ENCODE measurements around the gene ARHGAP15. TPM values are rescaled to one million over a fixed set of nuclear protein-coding genes. Genes with fewer than 3 reads are reported as not detected.

Gene ARHGAP15
- total RNA-seq, 4 donors from 2014 or later, result 3.4 to 9.3 (median 6.4) TPM

DNA sequence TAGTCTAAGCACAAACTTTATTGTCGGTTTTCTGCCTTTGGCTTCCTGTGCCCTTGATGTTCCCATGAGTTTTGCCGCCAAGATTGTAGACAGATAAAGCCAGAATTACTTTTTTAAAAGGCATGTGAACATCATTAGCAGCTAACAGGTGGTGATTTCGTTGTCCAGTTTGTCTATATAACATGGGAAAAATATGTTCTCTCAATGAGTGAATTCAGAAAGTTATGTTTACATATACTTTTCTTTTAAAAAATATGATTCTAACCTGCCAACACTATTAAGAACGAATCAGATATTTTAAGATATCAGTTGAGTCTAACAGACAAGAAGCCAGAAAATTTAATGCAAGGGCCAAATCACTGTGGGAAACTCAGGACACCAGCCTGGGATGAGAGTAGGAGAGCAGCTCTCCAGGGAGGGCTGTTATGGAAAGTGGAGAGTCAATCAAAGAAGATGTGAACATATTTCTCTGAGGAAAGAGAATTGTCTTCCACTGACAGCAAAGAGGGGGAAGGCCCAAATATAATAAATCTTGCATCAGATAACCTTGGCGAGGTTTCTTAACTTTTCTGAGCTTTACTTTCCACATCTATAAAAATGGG is 311.3 kb downstream of the ARHGAP15 start:
- H3K36me3 ChIP-seq, result no peaks in the 10 kb centered on the region
- no peaks in the 10 kb centered on the region for H3K4me1 ChIP-seq
- no peak for TF ChIP-seq POLR2AphosphoS5 (IDR thresholded peaks at IDR 0.05)
- no peak for TF ChIP-seq POLR2A (IDR thresholded peaks at IDR 0.05)
- no peak for TF ChIP-seq EP300 (IDR thresholded peaks at IDR 0.05)
- TF ChIP-seq, protein P1, sequence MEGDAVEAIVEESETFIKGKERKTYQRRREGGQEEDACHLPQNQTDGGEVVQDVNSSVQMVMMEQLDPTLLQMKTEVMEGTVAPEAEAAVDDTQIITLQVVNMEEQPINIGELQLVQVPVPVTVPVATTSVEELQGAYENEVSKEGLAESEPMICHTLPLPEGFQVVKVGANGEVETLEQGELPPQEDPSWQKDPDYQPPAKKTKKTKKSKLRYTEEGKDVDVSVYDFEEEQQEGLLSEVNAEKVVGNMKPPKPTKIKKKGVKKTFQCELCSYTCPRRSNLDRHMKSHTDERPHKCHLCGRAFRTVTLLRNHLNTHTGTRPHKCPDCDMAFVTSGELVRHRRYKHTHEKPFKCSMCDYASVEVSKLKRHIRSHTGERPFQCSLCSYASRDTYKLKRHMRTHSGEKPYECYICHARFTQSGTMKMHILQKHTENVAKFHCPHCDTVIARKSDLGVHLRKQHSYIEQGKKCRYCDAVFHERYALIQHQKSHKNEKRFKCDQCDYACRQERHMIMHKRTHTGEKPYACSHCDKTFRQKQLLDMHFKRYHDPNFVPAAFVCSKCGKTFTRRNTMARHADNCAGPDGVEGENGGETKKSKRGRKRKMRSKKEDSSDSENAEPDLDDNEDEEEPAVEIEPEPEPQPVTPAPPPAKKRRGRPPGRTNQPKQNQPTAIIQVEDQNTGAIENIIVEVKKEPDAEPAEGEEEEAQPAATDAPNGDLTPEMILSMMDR (IDR thresholded peaks at IDR 0.05), result no peak
- 51 to 62% methylated on average over 5 of the region's 5 CpGs for WGBS, 2 donors (ENCODE audit: low coverage in 1 of 2)
- H3K9me3 ChIP-seq, result no peaks in the 10 kb centered on the region
- peak overlapping the region in 2 of 4 donors; percentile 2 to 46 for H3K27ac ChIP-seq
- H3K4me3 ChIP-seq, result no peak overlapping the region
- H3K27me3 ChIP-seq, result no peaks in the 10 kb centered on the region
- ATAC-seq, result no peak

DNA sequence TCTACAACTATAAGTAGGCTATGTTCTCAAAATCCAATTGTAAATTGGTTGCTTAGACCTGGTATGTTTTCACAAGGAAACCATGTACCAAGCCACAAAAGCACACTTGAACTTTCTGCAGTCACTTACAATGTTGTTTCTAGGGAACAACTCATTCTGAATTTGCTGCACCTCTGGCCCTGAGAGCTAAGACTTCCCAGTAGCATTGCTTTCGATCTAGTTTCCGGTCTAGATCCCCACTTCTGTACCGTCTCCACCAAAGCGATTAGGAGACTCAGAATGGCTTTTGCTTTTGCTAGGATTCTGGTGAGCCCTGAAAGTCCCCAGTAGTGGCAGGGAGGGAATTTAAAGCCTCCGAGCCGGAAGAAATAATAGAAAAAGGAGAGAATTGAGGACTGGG is 313.0 kb downstream of the ARHGAP15 start:
- H3K27me3 ChIP-seq, result no peaks in the 10 kb centered on the region
- H3K4me3 ChIP-seq, result no peak overlapping the region
- no peaks in the 10 kb centered on the region for H3K9me3 ChIP-seq
- TF ChIP-seq POLR2A (IDR thresholded peaks at IDR 0.05) (no peak), POLR2AphosphoS5 (IDR thresholded peaks at IDR 0.05) (no peak), EP300 (IDR thresholded peaks at IDR 0.05) (no peak)
- TF ChIP-seq, protein P1 (IDR thresholded peaks at IDR 0.05), result no peak
- H3K36me3 ChIP-seq, result no peaks in the 10 kb centered on the region
- no peak for ATAC-seq
- H3K27ac ChIP-seq, result peak overlapping the region in 2 of 4 donors; percentile 49 to 58
- WGBS, 2 donors (ENCODE audit: low coverage in 1 of 2), result 60% methylated on average over 5 of the region's 6 CpGs; no CpG with 5 or more reads in 1 of the 2 donors
- no peaks in the 10 kb centered on the region for H3K4me1 ChIP-seq

DNA sequence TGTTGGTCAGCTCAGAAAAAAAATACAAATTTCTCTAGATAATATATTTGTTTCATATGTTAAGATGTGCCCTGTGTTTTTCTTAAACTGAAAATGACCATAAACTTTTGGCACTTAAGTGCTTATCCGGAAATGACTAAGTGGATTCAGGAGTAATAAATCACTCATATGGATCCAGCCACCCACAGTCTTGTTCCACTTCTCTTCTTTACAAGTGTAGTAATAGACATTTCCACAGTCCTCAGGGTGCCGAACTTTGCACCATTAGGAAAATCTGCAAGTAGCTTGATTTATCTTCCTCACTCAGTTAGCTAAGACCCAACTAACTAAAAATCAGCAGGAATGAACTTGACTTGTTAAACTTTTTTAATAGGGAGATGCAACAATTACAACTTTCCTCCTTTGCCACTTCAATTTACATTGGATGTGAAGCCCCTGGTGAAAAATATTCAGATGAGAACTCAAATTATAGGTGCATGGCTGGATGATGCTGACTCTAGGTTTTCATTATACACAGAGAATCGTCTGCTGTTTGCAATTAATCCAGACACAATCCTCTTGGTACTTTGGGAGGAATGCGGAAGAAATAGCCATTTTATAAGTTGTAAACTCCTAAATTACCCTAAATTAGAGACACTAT is 322.5 kb downstream of the ARHGAP15 start:
- ATAC-seq, result no peak
- Histone ChIP-seq H3K9me3 (no peaks in the 10 kb centered on the region), H3K27me3 (no peaks in the 10 kb centered on the region), H3K27ac (peak overlapping the region in 1 of 4 donors; percentile 13), H3K36me3 (no peaks in the 10 kb centered on the region), H3K4me3 (no peak overlapping the region), H3K4me1 (no peaks in the 10 kb centered on the region)
- TF ChIP-seq, protein P1 (IDR thresholded peaks at IDR 0.05), result no peak
- TF ChIP-seq POLR2A (IDR thresholded peaks at IDR 0.05), result no peak
- TF ChIP-seq POLR2AphosphoS5 (IDR thresholded peaks at IDR 0.05), result no peak
- TF ChIP-seq EP300 (IDR thresholded peaks at IDR 0.05), result no peak
- 49 to 61% methylated on average over 4 of the region's 4 CpGs for WGBS, 2 donors (ENCODE audit: low coverage in 1 of 2)

DNA sequence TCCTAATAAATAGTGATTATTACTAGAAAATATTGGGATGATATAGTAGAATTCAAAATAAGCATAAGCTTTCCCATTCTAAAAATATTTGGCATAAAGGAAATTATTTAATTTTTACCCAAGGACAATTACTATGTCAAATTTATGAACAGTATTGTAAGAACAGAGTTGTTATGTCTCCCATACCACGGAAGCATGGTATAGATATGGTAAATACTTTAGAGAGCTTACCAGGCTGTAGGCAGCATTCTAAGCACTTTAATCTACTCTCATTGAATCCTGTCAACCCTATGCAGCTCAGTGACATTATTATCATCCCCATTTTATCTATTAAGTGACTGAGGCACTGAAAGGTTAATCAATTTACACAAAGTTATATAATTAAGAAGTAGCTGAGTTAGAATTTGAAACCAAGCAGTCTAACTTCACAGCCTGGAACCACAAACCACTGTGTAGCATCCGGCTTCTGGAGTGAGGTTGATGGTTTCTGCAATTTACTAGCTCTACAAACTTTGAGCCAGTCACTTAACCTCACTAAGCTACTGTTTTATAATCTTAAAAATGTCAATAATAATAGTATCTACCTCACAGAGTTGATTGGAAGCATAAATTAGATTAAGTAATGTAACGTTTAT is 323.7 kb downstream of the ARHGAP15 start:
- H3K36me3 ChIP-seq, result no peaks in the 10 kb centered on the region
- TF ChIP-seq POLR2A (IDR thresholded peaks at IDR 0.05) (no peak), POLR2AphosphoS5 (IDR thresholded peaks at IDR 0.05) (no peak)
- no peak for ATAC-seq
- H3K27me3 ChIP-seq, result no peaks in the 10 kb centered on the region
- no peak overlapping the region for H3K27ac ChIP-seq
- H3K4me1 ChIP-seq, result no peaks in the 10 kb centered on the region
- H3K4me3 ChIP-seq, result no peak overlapping the region
- no peaks in the 10 kb centered on the region for H3K9me3 ChIP-seq
- WGBS, 2 donors (ENCODE audit: low coverage in 1 of 2), result 79 to 82% methylated on average over 3 of the region's 3 CpGs

DNA sequence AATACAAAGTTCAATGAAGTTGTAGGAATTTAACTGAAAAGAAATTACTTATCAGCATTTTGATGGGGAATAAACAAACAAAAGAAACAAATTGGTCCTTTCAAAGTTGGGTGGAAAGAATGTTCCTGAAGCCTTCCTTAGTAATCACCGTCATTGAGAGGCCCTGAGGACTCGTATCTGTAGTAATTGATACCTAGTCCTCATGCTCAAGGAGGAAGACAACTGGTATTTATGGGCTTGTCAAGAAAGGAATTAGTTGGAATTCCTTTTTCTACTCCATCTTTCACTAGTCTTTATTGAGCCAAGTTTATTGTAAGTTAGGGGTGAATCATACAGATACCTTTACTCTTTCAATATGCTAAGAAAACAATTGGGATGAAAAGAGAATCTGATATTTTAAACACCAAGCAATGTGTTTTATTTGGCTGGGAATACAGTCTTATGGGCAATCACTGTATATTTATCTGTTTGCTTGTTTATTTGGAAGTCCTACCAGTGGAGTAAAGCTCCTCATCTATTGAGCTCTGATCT is 324.8 kb downstream of the ARHGAP15 start:
- no peak for ATAC-seq
- Histone ChIP-seq H3K27me3 (no peaks in the 10 kb centered on the region), H3K27ac (no peak overlapping the region), H3K9me3 (no peaks in the 10 kb centered on the region), H3K4me3 (no peak overlapping the region), H3K36me3 (no peaks in the 10 kb centered on the region), H3K4me1 (no peaks in the 10 kb centered on the region)
- TF ChIP-seq, protein P1 (IDR thresholded peaks at IDR 0.05), result no peak
- TF ChIP-seq POLR2AphosphoS5 (IDR thresholded peaks at IDR 0.05), result no peak
- no peak for TF ChIP-seq POLR2A (IDR thresholded peaks at IDR 0.05)
- no peak for TF ChIP-seq EP300 (IDR thresholded peaks at IDR 0.05)
- 91 to 100% methylated on average over 2 of the region's 2 CpGs for WGBS, 2 donors (ENCODE audit: low coverage in 1 of 2)

Measured in gastroesophageal sphincter (tissue), 4 donors.